PC-3 (cell line): Measurements from ENCODE around the gene ATF6.

Experiments used
- EZH2 ChIP-seq: fragments of 300-600 bp; sonication (generic); IDR thresholded peaks from one replicate; pipeline ENCODE4 v1.6.1; 2017; ENCODE audit warnings: antibody characterized with exemption, mild to moderate bottlenecking, low read length; ENCODE audit not compliant: unreplicated experiment
- TF ChIP-seq, protein P1 (sequence below): fragments of 300-600 bp; sonication (generic); conservative IDR thresholded peaks from 2 replicates; pipeline ENCODE4 v1.5.1; 2017; ENCODE audit warnings: antibody characterized with exemption, low read depth, mild to moderate bottlenecking, low read length

DNA sequence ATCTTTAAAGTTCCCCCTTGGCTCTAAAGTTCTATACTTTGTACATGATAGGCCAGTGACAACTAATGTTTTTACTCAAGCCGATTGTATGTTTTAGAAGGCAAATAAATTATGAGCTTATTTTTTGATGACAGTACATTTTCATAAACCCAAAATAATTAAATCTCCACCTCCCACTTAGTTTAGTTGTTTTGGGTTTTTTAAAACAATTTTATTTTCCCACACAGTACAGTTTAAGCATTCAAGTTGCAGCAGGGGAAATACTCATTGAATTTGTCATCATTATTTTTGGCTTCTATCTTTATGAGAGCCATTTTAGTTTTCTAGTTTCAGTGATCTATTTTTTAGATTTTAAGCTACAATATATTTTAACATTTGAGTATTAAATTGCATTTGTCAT, 163.9 kb downstream of the ATF6 start:
- TF ChIP-seq, protein P1, sequence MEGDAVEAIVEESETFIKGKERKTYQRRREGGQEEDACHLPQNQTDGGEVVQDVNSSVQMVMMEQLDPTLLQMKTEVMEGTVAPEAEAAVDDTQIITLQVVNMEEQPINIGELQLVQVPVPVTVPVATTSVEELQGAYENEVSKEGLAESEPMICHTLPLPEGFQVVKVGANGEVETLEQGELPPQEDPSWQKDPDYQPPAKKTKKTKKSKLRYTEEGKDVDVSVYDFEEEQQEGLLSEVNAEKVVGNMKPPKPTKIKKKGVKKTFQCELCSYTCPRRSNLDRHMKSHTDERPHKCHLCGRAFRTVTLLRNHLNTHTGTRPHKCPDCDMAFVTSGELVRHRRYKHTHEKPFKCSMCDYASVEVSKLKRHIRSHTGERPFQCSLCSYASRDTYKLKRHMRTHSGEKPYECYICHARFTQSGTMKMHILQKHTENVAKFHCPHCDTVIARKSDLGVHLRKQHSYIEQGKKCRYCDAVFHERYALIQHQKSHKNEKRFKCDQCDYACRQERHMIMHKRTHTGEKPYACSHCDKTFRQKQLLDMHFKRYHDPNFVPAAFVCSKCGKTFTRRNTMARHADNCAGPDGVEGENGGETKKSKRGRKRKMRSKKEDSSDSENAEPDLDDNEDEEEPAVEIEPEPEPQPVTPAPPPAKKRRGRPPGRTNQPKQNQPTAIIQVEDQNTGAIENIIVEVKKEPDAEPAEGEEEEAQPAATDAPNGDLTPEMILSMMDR: no peak
- no peak for TF ChIP-seq EZH2
